ENCODE measurements around the gene RPS6KA3. TPM values are rescaled to one million over a fixed set of nuclear protein-coding genes. Genes with fewer than 3 reads are reported as not detected.

Gene RPS6KA3
- total RNA-seq (56.1 TPM), polyA plus RNA-seq (10 to 100 TPM; 18.3 to 32.9 (median 21.4) TPM)

- ATAC-seq (ENCODE audit: low read depth in 2 of 2) (peak; percentile 87 to 89), DNase-seq (peak; percentile 86 to 92 (median 88))
- Mint-ChIP-seq H3K4me3 (peak within 1 kb of the TSS; percentile 88 to 99 (median 95)), H3K9me3 (peaks cover 0 to 2% (median 0%) of the 10 kb centered on the region in 7 donors), H3K27ac (peak within 1 kb of the TSS; percentile 93 to 97 (median 96)), H3K36me3 (no peaks in the 10 kb centered on the region), H3K4me1 (peaks cover 8 to 22% (median 12%) of the 10 kb centered on the region in 4 donors), H3K27me3 (peaks cover 8% of the 10 kb centered on the region)
- Histone ChIP-seq H3K4me1 (ENCODE audit: control insufficient read depth, insufficient read depth, low read length, poor library complexity, severe bottlenecking) (peaks cover 12% of the 10 kb centered on the region), H3K36me3 (ENCODE audit: control insufficient read depth, insufficient read depth, low read length) (no peaks in the 10 kb centered on the region), H3K27me3 (ENCODE audit: control insufficient read depth, insufficient read depth, low read length) (no peaks in the 10 kb centered on the region), H3K27ac (ENCODE audit: insufficient read depth, low read length, poor library complexity, severe bottlenecking) (peak within 1 kb of the TSS; percentile 73), H3K9me3 (ENCODE audit: control insufficient read depth in 2 of 2, low read length in 2 of 2) (no peaks in the 10 kb centered on the region), H3K4me3 (ENCODE audit: low read depth, low read length) (peak within 1 kb of the TSS; percentile 92)
Measured at GRCh38 chrX:20266810-20267606, at the start of gene RPS6KA3. Gene RPS6KA3, minus strand, starts transcription at chrX:20266909. Its CDS starts 277 bp downstream, at chrX:20266632.

DNA sequence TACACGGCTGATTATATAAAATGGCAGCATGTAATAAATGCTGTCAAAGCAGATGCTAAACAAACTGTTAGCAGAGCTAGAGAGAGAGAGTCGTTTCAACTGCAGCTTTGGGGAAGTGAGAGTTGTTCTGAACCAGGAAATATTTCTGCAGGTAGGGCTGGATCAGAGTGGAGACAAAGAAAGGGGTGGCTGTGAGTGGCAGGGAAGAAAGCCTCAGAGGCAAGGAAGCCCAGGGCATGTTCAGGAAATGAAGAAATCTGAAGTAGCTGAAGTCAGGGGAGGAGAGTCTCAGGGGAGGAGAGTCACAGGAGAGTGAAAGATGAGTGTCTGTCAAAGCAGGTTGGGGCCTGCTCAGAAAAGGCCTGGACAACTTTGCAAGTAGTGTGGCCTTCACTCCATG lies 48.4 kb upstream of the RPS6KA3 start:
- Histone ChIP-seq H3K4me3 (ENCODE audit: low read depth, low read length) (no peak overlapping the region), H3K9me3 (ENCODE audit: control insufficient read depth in 2 of 2, low read length in 2 of 2) (no peaks in the 10 kb centered on the region), H3K36me3 (ENCODE audit: control insufficient read depth, insufficient read depth, low read length) (no peaks in the 10 kb centered on the region), H3K27ac (ENCODE audit: insufficient read depth, low read length, poor library complexity, severe bottlenecking) (no peak overlapping the region), H3K27me3 (ENCODE audit: control insufficient read depth, insufficient read depth, low read length) (no peaks in the 10 kb centered on the region), H3K4me1 (ENCODE audit: control insufficient read depth, insufficient read depth, low read length, poor library complexity, severe bottlenecking) (no peaks in the 10 kb centered on the region)
- H3K9me3 Mint-ChIP-seq: peaks cover 0 to 1% (median 0%) of the 10 kb centered on the region in 7 donors
- no peaks in the 10 kb centered on the region for H3K36me3 Mint-ChIP-seq
- H3K4me1 Mint-ChIP-seq: peaks cover 0 to 3% (median under 1%) of the 10 kb centered on the region in 4 donors
- ATAC-seq (ENCODE audit: low read depth in 2 of 2) (peak in 1 of 2 donors; percentile 18), DNase-seq (no peak)
- peaks cover 4% of the 10 kb centered on the region for H3K27me3 Mint-ChIP-seq
- H3K4me3 Mint-ChIP-seq: no peak overlapping the region
- H3K27ac Mint-ChIP-seq: peak overlapping the region in 2 of 3 donors; percentile 12 to 16

GRCh38 chrX:20313899-20314298 lies 47.2 kb upstream of the RPS6KA3 start:
- ATAC-seq (ENCODE audit: low read depth in 2 of 2) (no peak), DNase-seq (no peak)
- Mint-ChIP-seq H3K4me1 (peaks cover 0 to 3% (median under 1%) of the 10 kb centered on the region in 4 donors), H3K9me3 (peaks cover 0 to 1% (median 0%) of the 10 kb centered on the region in 7 donors), H3K36me3 (no peaks in the 10 kb centered on the region), H3K4me3 (no peak overlapping the region), H3K27me3 (peaks cover 4% of the 10 kb centered on the region), H3K27ac (no peak overlapping the region)
- H3K27ac ChIP-seq (ENCODE audit: insufficient read depth, low read length, poor library complexity, severe bottlenecking): no peak overlapping the region
- H3K9me3 ChIP-seq (ENCODE audit: control insufficient read depth in 2 of 2, low read length in 2 of 2): no peaks in the 10 kb centered on the region
- H3K27me3 ChIP-seq (ENCODE audit: control insufficient read depth, insufficient read depth, low read length): no peaks in the 10 kb centered on the region
- H3K4me3 ChIP-seq (ENCODE audit: low read depth, low read length): no peak overlapping the region
- no peaks in the 10 kb centered on the region for H3K36me3 ChIP-seq (ENCODE audit: control insufficient read depth, insufficient read depth, low read length)
- no peaks in the 10 kb centered on the region for H3K4me1 ChIP-seq (ENCODE audit: control insufficient read depth, insufficient read depth, low read length, poor library complexity, severe bottlenecking)

DNA sequence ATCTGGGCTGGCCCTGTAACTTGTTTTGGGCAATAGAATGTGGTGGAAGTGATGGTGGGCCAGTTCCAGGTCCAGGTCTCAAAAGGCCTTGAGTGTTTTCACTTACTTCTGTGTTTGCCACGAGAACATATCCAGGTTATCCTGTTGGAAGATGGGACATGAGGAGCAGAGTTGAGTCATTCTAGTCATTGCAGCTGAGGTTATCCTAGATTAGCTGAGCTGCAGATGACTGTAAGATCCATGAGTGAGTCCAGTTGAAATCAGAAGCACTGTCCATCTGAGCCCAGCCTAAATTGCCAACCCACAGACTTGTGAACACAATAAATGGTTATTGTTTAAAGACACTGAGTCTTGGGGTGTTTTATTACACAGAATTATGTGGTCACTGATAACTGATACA lies 45.3 kb upstream of the RPS6KA3 start:
- no peaks in the 10 kb centered on the region for H3K27me3 ChIP-seq (ENCODE audit: control insufficient read depth, insufficient read depth, low read length)
- Mint-ChIP-seq H3K27me3 (peaks cover 4% of the 10 kb centered on the region), H3K27ac (no peak overlapping the region), H3K4me1 (peaks cover 0 to 3% (median under 1%) of the 10 kb centered on the region in 4 donors), H3K9me3 (peaks cover 0 to 1% (median 0%) of the 10 kb centered on the region in 7 donors), H3K4me3 (no peak overlapping the region), H3K36me3 (no peaks in the 10 kb centered on the region)
- H3K9me3 ChIP-seq (ENCODE audit: control insufficient read depth in 2 of 2, low read length in 2 of 2): no peaks in the 10 kb centered on the region
- H3K27ac ChIP-seq (ENCODE audit: insufficient read depth, low read length, poor library complexity, severe bottlenecking): no peak overlapping the region
- no peaks in the 10 kb centered on the region for H3K36me3 ChIP-seq (ENCODE audit: control insufficient read depth, insufficient read depth, low read length)
- H3K4me3 ChIP-seq (ENCODE audit: low read depth, low read length): no peak overlapping the region
- H3K4me1 ChIP-seq (ENCODE audit: control insufficient read depth, insufficient read depth, low read length, poor library complexity, severe bottlenecking): no peaks in the 10 kb centered on the region
- no peak for ATAC-seq (ENCODE audit: low read depth in 2 of 2)
- no peak for DNase-seq

DNA sequence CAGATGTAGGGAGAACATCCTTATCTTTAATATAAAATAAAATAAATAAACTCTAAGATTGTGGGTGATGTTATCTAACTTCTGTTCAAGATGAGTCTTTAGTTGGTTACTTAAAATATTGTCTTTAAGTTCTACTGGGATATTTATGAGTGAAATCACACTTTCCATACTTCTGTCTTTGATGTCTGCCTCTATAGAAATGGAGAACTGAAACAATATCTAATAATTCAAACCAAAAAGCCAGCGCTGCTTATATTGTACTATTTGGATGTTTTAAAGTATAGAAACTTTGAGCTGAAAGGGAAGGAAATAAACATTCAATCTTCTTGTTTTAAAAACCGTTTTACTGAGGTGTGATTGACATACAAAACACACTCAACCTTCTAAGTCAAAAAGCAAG lies 44.8 kb upstream of the RPS6KA3 start:
- no peaks in the 10 kb centered on the region for H3K36me3 Mint-ChIP-seq
- peaks cover 0 to 1% (median 0%) of the 10 kb centered on the region in 7 donors for H3K9me3 Mint-ChIP-seq
- no peaks in the 10 kb centered on the region for H3K27me3 ChIP-seq (ENCODE audit: control insufficient read depth, insufficient read depth, low read length)
- no peak for DNase-seq
- H3K27ac ChIP-seq (ENCODE audit: insufficient read depth, low read length, poor library complexity, severe bottlenecking): no peak overlapping the region
- no peaks in the 10 kb centered on the region for H3K4me1 ChIP-seq (ENCODE audit: control insufficient read depth, insufficient read depth, low read length, poor library complexity, severe bottlenecking)
- H3K9me3 ChIP-seq (ENCODE audit: control insufficient read depth in 2 of 2, low read length in 2 of 2): no peaks in the 10 kb centered on the region
- no peak overlapping the region for H3K27ac Mint-ChIP-seq
- no peaks in the 10 kb centered on the region for H3K36me3 ChIP-seq (ENCODE audit: control insufficient read depth, insufficient read depth, low read length)
- H3K27me3 Mint-ChIP-seq: no peaks in the 10 kb centered on the region
- no peak overlapping the region for H3K4me3 Mint-ChIP-seq
- H3K4me3 ChIP-seq (ENCODE audit: low read depth, low read length): no peak overlapping the region
- no peak for ATAC-seq (ENCODE audit: low read depth in 2 of 2)
- peaks cover 0 to 3% (median under 1%) of the 10 kb centered on the region in 4 donors for H3K4me1 Mint-ChIP-seq

- DNase-seq (no peak), ATAC-seq (ENCODE audit: low read depth in 2 of 2) (no peak)
- H3K36me3 Mint-ChIP-seq: no peaks in the 10 kb centered on the region
- no peak overlapping the region for H3K4me3 Mint-ChIP-seq
- peaks cover 4% of the 10 kb centered on the region for H3K27me3 Mint-ChIP-seq
- Histone ChIP-seq H3K27me3 (ENCODE audit: control insufficient read depth, insufficient read depth, low read length) (no peaks in the 10 kb centered on the region), H3K9me3 (ENCODE audit: control insufficient read depth in 2 of 2, low read length in 2 of 2) (no peaks in the 10 kb centered on the region), H3K27ac (ENCODE audit: insufficient read depth, low read length, poor library complexity, severe bottlenecking) (no peak overlapping the region), H3K4me3 (ENCODE audit: low read depth, low read length) (no peak overlapping the region), H3K36me3 (ENCODE audit: control insufficient read depth, insufficient read depth, low read length) (no peaks in the 10 kb centered on the region), H3K4me1 (ENCODE audit: control insufficient read depth, insufficient read depth, low read length, poor library complexity, severe bottlenecking) (no peaks in the 10 kb centered on the region)
- peaks cover 0 to 1% (median 0%) of the 10 kb centered on the region in 7 donors for H3K9me3 Mint-ChIP-seq
- no peak overlapping the region for H3K27ac Mint-ChIP-seq
- peaks cover 0 to 1% (median 0%) of the 10 kb centered on the region in 4 donors for H3K4me1 Mint-ChIP-seq
Measured at GRCh38 chrX:20309806-20310205, 43.1 kb upstream of the RPS6KA3 start.

- Histone ChIP-seq H3K9me3 (ENCODE audit: control insufficient read depth in 2 of 2, low read length in 2 of 2) (no peaks in the 10 kb centered on the region), H3K27me3 (ENCODE audit: control insufficient read depth, insufficient read depth, low read length) (no peaks in the 10 kb centered on the region), H3K4me1 (ENCODE audit: control insufficient read depth, insufficient read depth, low read length, poor library complexity, severe bottlenecking) (no peaks in the 10 kb centered on the region), H3K36me3 (ENCODE audit: control insufficient read depth, insufficient read depth, low read length) (no peaks in the 10 kb centered on the region), H3K27ac (ENCODE audit: insufficient read depth, low read length, poor library complexity, severe bottlenecking) (no peak overlapping the region), H3K4me3 (ENCODE audit: low read depth, low read length) (no peak overlapping the region)
- H3K27ac Mint-ChIP-seq: no peak overlapping the region
- H3K4me1 Mint-ChIP-seq: no peaks in the 10 kb centered on the region
- ATAC-seq (ENCODE audit: low read depth in 2 of 2): no peak
- no peak for DNase-seq
- H3K9me3 Mint-ChIP-seq: no peaks in the 10 kb centered on the region
- no peak overlapping the region for H3K4me3 Mint-ChIP-seq
- H3K27me3 Mint-ChIP-seq: peaks cover 4% of the 10 kb centered on the region
- H3K36me3 Mint-ChIP-seq: no peaks in the 10 kb centered on the region
Measured at GRCh38 chrX:20306668-20307067, 40.0 kb upstream of the RPS6KA3 start.

GRCh38 chrX:20300822-20301221 lies 34.1 kb upstream of the RPS6KA3 start:
- DNase-seq: peak in 1 of 3 donors; percentile 26
- H3K27ac Mint-ChIP-seq: no peak overlapping the region

More at GRCh38 chrX:20300822-20301221, 34.1 kb upstream of the RPS6KA3 start:
- no peaks in the 10 kb centered on the region for H3K36me3 Mint-ChIP-seq
- peaks cover 4% of the 10 kb centered on the region for H3K27me3 Mint-ChIP-seq
- ATAC-seq (ENCODE audit: low read depth in 2 of 2): no peak
- H3K9me3 Mint-ChIP-seq: peaks cover 0 to 3% (median 0%) of the 10 kb centered on the region in 7 donors
- no peaks in the 10 kb centered on the region for H3K4me1 Mint-ChIP-seq
- H3K36me3 ChIP-seq (ENCODE audit: control insufficient read depth, insufficient read depth, low read length): no peaks in the 10 kb centered on the region
- no peaks in the 10 kb centered on the region for H3K9me3 ChIP-seq (ENCODE audit: control insufficient read depth in 2 of 2, low read length in 2 of 2)
- no peak overlapping the region for H3K27ac ChIP-seq (ENCODE audit: insufficient read depth, low read length, poor library complexity, severe bottlenecking)
- H3K4me3 Mint-ChIP-seq: no peak overlapping the region
- H3K27me3 ChIP-seq (ENCODE audit: control insufficient read depth, insufficient read depth, low read length): no peaks in the 10 kb centered on the region
- H3K4me1 ChIP-seq (ENCODE audit: control insufficient read depth, insufficient read depth, low read length, poor library complexity, severe bottlenecking): no peaks in the 10 kb centered on the region
- H3K4me3 ChIP-seq (ENCODE audit: low read depth, low read length): no peak overlapping the region

Data from CD4-positive, CD25-positive, alpha-beta regulatory T cell (primary cell).